Loucy (cell line): ENCODE measurements around the gene ARHGAP6.

Experiments used
- H2AFZ ChIP-seq: fragments of 200-600 bp; sonication (generic); 2 replicates; pipeline ENCODE4 v1.6.0; 2016; ENCODE audit warnings: antibody characterized with exemption, mild to moderate bottlenecking, low read length, moderate library complexity
- H3F3A ChIP-seq: fragments of 200-600 bp; 2 replicates; pipeline ENCODE4 v1.6.0; 2016; ENCODE audit warnings: antibody characterized with exemption, low read depth, mild to moderate bottlenecking
- H3K27me3 ChIP-seq: fragments of 200-600 bp; sonication (generic); 2 replicates; pipeline ENCODE4 v1.6.1; 2014; ENCODE audit warnings: low read length, mild to moderate bottlenecking; ENCODE audit not compliant: insufficient read depth, poor library complexity, severe bottlenecking
- H3K36me3 ChIP-seq: fragments of 200-600 bp; sonication (generic); 2 replicates; pipeline ENCODE4 v1.6.1; 2016; ENCODE audit warnings: low read length; ENCODE audit not compliant: insufficient read depth
- H3K4me1 ChIP-seq: fragments of 200-600 bp; sonication (generic); 2 replicates; pipeline ENCODE4 v1.5.1; 2014; ENCODE audit warnings: low read length, mild to moderate bottlenecking; ENCODE audit not compliant: insufficient read depth, poor library complexity, severe bottlenecking
- H3K4me2 ChIP-seq: fragments of 200-600 bp; sonication (generic); 2 replicates; pipeline ENCODE4 v1.6.0; 2014; ENCODE audit warnings: antibody characterized with exemption, low read length, low read depth, mild to moderate bottlenecking; ENCODE audit not compliant: poor library complexity, severe bottlenecking
- H3K4me3 ChIP-seq: fragments of 200-600 bp; sonication (generic); 2 replicates; pipeline ENCODE4 v1.5.1; 2014; ENCODE audit warnings: low read length, mild to moderate bottlenecking, mixed read lengths; ENCODE audit not compliant: poor library complexity, severe bottlenecking
- H3K79me2 ChIP-seq: fragments of 200-600 bp; sonication (generic); 2 replicates; pipeline ENCODE4 v1.6.1; 2014; ENCODE audit warnings: low read length; ENCODE audit not compliant: insufficient read depth
- H3K9ac ChIP-seq: fragments of 200-600 bp; sonication (generic); 2 replicates; pipeline ENCODE4 v1.6.0; 2014; ENCODE audit warnings: mild to moderate bottlenecking, low read depth, low read length, moderate library complexity; ENCODE audit not compliant: poor library complexity, severe bottlenecking
- H3K9me2 ChIP-seq: fragments of 200-600 bp; sonication (generic); replicated peaks from 2 replicates; pipeline ENCODE4 v1.6.1; 2016; ENCODE audit warnings: low read depth, low read length, mixed read lengths
- H3K9me3 ChIP-seq: fragments of 200-600 bp; sonication (generic); 2 replicates; pipeline ENCODE4 v1.6.1; 2014; ENCODE audit warnings: mild to moderate bottlenecking, antibody characterized with exemption, low read length, low read depth; ENCODE audit not compliant: insufficient read depth
- H4K20me1 ChIP-seq: fragments of 200-600 bp; sonication (generic); 2 replicates; pipeline ENCODE4 v1.6.0; 2014; ENCODE audit warnings: antibody characterized with exemption, low read length, mild to moderate bottlenecking; ENCODE audit not compliant: insufficient read depth, poor library complexity, severe bottlenecking
- EZH2phosphoT487 ChIP-seq: fragments of 200-600 bp; IDR thresholded peaks from 2 replicates; pipeline ENCODE4 v1.6.1; 2018; ENCODE audit warnings: antibody characterized with exemption, mild to moderate bottlenecking, moderate library complexity, borderline replicate concordance
- TF ChIP-seq, protein P1 (sequence below): fragments of 200-600 bp; sonication (generic); conservative IDR thresholded peaks from 2 replicates; pipeline ENCODE4 v1.5.1; 2014; ENCODE audit warnings: mild to moderate bottlenecking, antibody characterized with exemption, low read length

Gene ARHGAP6

DNA sequence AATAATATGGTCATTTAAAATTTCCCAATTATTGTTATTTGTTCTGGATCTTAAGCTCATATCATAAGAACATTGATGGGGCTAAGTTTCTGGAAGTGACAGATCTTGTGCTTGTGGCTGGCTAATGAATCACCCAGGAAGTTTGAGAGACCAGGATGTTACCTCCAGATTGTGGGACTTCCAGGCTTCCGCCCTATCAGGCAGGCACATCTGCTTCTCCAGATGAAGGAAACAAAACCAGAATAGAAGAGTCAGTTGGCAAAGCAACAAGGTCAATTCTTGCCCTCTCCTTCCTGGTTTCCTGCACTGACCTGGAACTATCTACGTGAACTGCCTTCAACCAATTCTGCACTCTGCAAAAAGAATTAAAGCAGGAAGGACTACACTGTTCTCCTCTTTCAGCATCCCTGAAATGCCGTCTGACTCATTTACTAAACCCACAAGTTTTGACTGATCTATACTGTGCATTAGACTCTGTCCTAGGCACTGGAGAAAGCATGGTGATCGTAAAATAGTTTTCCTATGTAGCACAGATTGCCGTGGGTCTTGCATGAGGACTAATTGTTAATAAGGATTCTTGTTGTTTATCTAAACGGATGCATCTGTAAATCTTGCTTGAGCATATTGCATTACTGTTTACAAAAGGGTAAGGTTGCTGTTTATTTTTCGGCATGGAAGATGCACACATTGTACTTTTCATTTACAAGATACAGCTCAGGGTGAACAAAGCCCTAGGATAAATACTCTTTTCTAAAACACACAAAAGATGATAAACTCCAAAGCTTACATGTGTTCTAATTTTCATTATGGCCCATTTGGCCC is 297.9 kb downstream of the ARHGAP6 start:
- Histone ChIP-seq H3K27me3 (no peaks in the 10 kb centered on the region), H3K79me2 (no peaks in the 10 kb centered on the region)

DNA sequence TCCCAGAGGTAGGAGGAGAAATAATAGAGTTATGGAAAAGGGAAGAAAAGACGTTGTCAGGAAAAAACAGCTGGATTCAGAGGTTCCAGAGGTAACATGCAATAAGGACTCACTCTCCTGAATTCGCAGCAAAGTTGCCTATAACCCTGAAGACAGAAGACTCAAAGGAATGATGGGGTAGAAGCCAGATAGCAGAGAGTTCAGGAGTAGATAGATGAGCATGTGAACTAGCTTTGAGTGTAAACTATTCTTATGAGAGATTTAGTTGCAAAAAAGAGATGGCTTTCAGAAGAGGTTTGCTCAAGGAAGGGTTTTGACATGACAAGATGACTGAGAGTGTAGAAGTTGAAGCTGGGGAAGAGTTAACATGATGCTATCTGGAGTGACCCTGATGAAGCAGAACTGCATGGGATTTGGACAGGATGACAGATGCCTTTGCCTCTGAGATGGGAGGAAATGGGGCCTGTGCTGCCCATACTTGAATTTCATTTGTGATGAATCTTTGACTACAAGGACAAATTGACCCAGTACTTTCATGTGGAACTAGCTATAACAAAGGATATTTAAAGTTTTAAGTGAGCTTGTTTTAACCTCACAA is 298.6 kb downstream of the ARHGAP6 start:
- Histone ChIP-seq H3K9ac (no peak overlapping the region), H3K36me3 (no peaks in the 10 kb centered on the region), H3F3A (no peaks in the 10 kb centered on the region), H3K4me1 (no peaks in the 10 kb centered on the region), H3K9me2 (no peaks in the 10 kb centered on the region), H2AFZ (no peak overlapping the region), H3K79me2 (no peaks in the 10 kb centered on the region), H3K4me2 (no peak overlapping the region), H3K4me3 (no peak overlapping the region), H3K27me3 (no peaks in the 10 kb centered on the region), H4K20me1 (no peaks in the 10 kb centered on the region), H3K9me3 (no peaks in the 10 kb centered on the region)
- TF ChIP-seq, protein P1, sequence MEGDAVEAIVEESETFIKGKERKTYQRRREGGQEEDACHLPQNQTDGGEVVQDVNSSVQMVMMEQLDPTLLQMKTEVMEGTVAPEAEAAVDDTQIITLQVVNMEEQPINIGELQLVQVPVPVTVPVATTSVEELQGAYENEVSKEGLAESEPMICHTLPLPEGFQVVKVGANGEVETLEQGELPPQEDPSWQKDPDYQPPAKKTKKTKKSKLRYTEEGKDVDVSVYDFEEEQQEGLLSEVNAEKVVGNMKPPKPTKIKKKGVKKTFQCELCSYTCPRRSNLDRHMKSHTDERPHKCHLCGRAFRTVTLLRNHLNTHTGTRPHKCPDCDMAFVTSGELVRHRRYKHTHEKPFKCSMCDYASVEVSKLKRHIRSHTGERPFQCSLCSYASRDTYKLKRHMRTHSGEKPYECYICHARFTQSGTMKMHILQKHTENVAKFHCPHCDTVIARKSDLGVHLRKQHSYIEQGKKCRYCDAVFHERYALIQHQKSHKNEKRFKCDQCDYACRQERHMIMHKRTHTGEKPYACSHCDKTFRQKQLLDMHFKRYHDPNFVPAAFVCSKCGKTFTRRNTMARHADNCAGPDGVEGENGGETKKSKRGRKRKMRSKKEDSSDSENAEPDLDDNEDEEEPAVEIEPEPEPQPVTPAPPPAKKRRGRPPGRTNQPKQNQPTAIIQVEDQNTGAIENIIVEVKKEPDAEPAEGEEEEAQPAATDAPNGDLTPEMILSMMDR = no peak
- TF ChIP-seq EZH2phosphoT487 = no peak

More for the DNA sequence above, 297.9 kb downstream of the ARHGAP6 start:
- Histone ChIP-seq H3K9me2 (no peaks in the 10 kb centered on the region), H3K4me2 (no peak overlapping the region), H2AFZ (no peak overlapping the region), H3K4me3 (no peak overlapping the region), H3K36me3 (no peaks in the 10 kb centered on the region), H3F3A (no peaks in the 10 kb centered on the region), H3K9me3 (no peaks in the 10 kb centered on the region), H3K4me1 (no peaks in the 10 kb centered on the region), H3K9ac (no peak overlapping the region), H4K20me1 (no peaks in the 10 kb centered on the region)
- TF ChIP-seq EZH2phosphoT487 = no peak
- TF ChIP-seq, protein P1 = no peak

DNA sequence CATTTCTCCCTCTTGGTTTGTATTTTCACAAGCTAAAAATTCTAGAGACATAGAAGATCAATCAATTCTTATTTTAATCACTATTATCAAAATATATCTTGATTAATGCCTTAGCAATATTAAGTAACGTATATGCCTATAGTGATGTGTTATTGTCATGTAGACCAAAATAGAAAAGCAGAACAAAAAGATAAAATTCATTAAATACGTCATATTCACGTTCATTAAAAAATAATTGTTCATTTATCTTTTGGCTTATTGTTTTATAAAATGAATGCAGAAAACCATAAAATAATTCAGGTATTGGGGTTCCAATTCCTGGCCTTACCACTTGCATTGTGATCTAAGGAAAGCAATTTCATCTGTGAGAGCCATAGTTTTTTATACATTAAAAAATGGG is 300.3 kb downstream of the ARHGAP6 start:
- no peaks in the 10 kb centered on the region for H3K79me2 ChIP-seq
- H3F3A ChIP-seq = no peaks in the 10 kb centered on the region
- no peaks in the 10 kb centered on the region for H4K20me1 ChIP-seq
- H2AFZ ChIP-seq = no peak overlapping the region
- H3K9me3 ChIP-seq = no peaks in the 10 kb centered on the region
- no peaks in the 10 kb centered on the region for H3K4me1 ChIP-seq
- TF ChIP-seq, protein P1 = no peak
- no peak for TF ChIP-seq EZH2phosphoT487
- H3K36me3 ChIP-seq = no peaks in the 10 kb centered on the region
- H3K9me2 ChIP-seq = no peaks in the 10 kb centered on the region
- H3K4me2 ChIP-seq = no peak overlapping the region
- no peaks in the 10 kb centered on the region for H3K27me3 ChIP-seq
- no peak overlapping the region for H3K9ac ChIP-seq
- no peak overlapping the region for H3K4me3 ChIP-seq
